Stimulated activated CD8-positive, alpha-beta memory T cell treated with anti-CD3 and anti-CD28 coated beads, Interleukin-2, amount 100 ng/mL, for 1 hour (primary cell): ENCODE measurements around the gene GABRB2.
"Not testable (repeated sequence)": the region's sequence is repeated elsewhere in the genome, so short reads cannot be mapped to it uniquely, and the experiment has no call there.

Experiments
- DNase-seq, 2 donors: peaks; one replicate each; pipeline ENCODE4 v3.0.0-alpha.2; 2020; ENCODE audit warnings: low read depth in 2 of 2

GABRB2 gene

DNA sequence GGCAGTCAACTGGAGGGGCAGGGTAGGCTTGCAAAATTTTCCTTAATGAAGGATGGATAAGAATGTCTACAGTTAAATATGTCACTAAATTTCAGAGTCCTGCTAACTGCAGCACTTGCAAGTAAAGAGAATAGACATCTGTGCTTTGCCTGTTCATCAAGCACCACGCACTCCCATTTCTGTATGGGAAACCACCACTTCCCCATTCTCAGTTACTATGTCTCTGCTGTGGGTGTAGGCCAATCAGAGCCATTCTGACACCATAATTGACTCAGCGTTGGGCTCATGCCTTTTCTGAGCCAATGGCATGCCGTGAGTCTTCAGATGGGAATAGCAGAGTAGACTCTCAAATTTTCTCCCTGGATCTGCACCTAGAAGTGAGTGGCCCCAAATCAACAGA lies 247.5 kb downstream of the GABRB2 start:
- DNase-seq: no peak

DNA sequence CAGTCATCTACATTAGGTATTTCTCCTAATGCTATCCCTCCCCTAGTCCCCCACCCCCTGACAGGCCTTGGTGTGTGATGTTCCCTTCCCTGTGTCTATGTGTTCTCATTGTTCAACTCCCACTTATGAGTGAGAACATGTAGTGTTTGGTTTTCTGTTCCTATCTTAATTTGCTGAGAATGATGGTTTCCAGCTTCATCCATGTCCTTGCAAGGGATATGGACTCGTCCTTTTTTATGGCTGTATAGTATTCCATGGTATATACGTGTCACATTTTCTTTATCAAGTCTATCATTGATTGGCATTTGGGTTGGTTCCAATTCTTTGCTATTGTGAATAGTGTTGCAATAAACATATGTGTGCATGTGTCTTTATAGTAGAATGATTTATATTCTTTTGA lies 249.1 kb downstream of the GABRB2 start:
- DNase-seq: not testable (repeated sequence)

DNA sequence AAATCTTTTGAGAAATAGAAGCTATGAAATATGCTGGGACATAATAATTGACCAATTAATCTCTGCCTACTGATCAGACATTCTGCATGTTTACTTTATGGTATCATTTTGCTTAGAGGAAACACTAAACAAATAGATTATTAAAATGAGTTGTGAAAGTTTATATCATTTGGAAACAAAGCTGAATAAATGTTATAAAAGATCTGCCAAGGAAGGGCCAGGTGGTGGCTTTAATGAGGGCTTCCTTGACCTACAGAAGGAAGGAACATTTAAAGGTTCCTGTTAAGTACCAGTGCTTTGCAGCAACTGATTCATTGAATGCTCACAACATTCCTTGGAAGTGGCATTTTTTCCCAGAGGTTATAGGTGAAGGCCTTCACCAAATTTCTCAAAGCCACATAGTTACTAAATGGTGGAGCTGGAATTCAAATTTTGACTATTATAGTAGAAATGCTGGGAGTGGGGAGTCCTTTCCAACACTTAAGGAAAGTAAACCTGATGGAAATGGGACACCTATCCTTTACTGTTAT lies 250.7 kb downstream of the GABRB2 start:
- DNase-seq: no peak

DNA sequence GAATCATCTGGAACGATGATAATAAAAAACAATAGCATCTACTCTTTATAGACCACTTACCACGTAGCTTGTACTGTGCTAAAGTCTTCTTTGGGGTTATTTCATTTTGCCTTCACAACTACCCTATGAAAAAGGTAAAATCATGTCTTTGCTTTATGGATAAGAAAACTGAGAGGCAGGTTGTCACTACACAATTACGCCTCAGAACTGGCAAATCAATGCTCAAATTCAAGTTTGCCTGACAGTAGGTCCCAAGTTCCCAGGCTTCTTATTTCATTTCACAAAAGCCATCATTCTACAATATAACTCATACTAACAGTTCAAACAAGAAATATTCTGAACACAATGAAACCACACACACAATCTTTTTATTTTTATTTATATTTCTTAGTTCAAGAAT lies 258.5 kb downstream of the GABRB2 start:
- no peak for DNase-seq

DNA sequence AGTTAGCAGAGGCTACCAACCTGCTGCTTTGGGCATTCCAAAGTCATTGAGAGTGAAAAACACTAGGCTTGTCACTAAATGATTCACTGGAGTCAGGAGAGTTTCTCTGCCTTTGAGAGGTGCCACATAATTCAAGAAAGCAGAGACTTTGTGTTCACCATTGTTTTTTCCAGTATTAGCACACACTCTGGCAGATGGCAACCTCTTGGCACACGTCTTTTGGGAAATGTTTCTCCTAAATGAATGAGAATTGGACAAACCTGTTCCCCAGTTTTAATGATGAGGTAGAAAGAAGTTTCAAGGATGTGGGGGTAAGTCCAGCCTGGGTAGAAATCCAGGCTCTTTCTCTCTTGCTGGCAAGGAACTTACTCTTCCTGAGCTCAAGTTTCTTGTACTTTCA lies 259.1 kb downstream of the GABRB2 start:
- no peak for DNase-seq

DNA sequence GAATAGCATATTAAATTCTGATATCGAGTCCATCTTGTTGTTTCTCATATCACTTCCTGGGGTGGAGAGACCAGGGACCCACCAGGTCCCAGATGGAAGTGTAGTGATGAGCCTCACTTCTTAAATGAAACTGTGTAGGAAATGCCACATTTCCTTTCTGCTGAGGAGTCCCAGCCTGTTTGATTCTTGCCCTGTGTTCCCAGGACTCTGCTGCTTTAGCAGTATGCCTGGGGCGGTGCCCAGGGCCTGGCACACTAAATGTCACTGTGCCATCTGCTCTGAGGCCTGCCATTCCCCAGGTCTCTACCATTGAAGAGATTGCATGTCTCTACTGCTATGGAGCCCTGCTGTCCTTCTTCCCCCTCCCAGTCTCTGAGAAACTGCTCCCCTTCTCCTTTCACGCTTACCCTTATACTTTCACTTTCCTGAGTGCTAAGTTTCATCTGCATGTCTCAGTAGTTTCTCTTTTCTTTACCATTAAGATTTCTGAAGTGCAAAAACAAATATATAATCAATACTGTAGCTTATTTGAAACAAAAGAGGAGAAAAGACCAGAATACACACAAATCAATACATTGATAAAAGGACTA lies 260.4 kb downstream of the GABRB2 start:
- DNase-seq: no peak

DNA sequence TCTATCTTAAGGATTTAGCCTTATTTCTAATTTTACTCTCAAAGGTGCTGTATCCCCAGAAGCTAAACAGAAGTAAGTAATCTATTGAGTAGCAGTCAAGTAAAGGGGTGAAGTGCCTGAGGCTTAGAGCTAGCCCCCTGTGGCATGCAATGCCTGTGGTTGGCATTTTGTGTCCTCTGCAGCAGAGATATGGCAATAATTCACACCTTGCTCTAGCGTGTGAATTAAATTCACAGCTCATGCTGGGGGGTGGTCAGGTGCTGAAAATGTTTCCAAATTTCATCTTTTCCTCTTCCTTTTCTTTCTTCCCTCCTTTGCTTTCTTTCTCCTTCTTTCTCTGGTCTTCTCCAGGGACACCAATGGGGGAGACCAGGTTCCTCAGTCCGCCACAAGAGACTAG lies 262.1 kb downstream of the GABRB2 start:
- DNase-seq: no peak

DNA sequence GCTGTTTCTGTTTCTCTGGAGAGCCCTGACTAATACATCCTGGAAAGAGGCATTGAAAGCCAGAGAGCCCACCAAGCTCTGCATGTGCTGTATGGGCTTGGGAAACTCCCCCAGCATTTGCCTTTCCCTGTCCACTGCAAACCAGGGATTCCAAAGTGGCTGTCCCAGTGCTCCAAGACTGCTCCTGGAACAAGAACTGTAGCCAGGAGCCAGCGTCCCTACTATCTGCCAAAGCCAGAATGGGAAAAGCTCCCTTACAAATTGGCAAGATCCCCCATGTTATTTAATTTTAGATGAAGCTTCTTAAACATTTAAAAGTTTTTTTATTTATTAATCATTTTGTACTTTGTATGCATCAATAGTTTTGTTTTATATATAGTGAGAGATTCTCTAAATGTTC lies 263.2 kb downstream of the GABRB2 start:
- no peak for DNase-seq

DNA sequence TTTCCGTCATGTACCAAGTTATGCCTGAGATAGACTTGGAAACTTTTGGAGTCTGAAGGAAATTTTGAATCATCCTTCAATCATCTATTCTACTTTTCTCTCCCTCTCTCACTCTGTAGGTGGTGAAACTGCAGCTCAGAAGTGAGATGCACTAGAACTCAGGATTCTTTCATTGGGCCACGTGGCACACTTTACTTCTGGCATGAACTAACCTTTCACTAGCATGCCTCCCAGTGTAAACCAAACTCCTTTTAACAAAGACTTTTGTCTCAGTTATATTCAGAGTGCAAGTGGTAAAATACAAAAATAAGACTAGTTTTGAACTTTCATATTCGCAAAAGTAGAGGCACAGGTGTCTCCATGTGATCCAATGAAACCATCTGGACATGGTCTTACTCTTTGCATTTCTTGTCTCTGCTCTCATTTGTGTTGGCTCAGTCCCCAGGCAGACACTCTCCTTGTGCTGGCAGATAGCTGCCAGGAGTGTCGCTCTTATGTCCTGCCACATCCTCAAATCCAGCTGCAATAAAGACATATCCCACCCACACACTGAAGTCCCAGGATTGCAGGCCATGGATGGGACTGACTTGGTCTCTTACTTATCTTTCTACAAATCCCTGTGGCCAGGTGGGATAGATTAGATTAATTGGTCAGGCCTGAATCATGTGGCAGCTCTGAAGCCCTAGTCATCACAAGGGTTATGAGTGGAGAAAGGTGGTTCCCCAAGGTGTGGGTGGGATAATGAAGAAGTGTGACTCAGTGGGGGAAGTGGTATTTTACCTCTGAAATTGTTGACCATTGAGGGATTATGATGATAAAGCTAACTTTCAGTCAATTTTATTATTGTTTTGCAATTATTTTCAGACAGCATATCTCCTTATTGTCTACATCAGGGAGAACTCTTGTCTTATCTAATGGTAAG lies 267.5 kb downstream of the GABRB2 start:
- DNase-seq: no peak

DNA sequence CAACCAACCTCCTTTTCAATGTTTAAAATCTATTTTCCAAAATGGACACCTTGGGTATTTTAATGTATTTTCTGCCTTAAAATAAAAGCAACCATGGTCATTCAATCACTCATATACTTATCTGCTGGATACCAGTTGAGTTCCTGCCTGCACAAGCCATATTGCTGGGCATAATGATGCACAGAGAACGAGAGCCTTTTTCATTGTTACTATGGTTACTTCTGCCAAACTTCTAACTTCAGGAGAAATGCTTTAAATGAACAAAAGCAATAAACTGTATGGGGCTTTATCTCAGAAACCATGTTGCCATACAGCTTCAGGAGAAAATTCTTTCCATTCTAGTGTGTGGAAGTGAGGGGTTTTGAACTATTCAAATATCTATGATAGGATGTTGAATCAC lies 269.5 kb downstream of the GABRB2 start:
- DNase-seq: no peak

DNA sequence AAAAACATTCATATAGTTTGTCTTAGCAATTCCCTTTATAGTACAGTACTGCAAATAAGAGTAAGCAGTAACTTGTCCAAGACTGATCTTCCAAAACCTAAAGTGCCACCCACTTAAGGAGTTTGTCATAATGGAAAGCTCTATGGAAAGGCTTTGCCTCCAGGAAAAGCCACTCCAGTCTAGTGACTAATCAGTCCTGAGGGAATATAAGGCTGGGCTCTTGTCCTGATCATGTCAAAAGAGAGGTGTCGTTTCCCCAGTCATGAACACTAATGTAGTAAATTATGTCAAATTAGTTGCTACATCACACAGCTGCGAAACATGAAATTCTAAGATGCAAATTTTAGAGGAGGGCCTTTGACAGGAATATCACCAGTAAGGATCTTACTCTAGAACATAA lies 271.6 kb downstream of the GABRB2 start:
- no peak for DNase-seq

DNA sequence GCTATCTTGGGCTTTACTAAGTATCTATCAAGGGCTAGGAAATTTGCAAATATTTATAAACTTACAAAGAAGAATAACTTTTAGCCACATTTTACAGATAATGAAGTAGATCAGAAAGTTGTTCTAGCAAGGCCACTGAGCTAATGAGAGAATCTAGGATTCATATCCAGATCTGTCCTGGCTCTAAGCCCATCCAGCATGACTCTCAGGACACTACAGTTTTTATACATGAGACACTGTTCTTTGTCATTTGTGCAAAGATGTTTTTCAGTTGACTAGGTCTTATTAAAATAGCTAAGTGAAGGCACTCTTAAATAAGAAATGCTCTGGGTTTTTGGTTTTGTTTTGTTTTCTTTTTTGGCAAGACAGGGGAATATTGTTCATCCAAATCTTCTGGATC lies 273.1 kb downstream of the GABRB2 start:
- DNase-seq: no peak

DNA sequence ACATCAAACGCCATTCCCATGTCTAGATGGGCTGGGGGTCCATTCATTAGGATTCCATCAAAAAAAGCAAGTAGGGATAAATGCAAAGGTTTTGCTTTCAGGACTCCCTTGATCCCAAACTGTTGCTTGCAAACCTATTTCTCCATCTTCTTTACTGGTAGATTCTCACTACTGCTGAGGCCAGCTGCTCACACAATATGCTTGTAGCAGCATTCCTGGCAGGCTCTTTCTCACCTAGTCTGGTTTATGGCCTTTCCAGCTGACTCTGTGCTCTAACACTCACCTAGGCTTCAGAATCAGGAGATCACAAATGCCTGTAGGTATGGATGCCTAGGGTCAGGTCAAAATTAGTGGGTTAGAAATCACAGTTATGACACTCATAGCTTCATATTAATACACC lies 274.7 kb downstream of the GABRB2 start:
- DNase-seq: no peak

DNA sequence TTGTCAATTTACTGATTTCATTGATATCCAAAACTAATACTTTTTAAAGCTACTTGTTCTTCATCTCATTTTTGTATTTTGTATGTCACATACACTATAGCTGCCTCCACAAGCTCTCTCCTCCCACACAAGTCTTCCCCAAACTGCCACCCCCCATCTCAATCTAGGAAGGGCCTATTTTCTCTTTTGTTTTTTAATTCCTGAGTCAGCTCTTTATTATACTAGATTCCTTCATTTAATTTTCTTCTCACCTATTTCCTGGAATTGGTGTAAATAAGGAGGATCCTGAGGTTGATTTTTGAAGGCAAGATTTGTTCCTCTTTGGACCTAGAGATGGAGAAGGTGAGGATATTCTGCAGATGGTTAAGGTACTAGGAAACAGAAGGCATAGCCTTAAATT lies 277.4 kb downstream of the GABRB2 start:
- no peak for DNase-seq

DNA sequence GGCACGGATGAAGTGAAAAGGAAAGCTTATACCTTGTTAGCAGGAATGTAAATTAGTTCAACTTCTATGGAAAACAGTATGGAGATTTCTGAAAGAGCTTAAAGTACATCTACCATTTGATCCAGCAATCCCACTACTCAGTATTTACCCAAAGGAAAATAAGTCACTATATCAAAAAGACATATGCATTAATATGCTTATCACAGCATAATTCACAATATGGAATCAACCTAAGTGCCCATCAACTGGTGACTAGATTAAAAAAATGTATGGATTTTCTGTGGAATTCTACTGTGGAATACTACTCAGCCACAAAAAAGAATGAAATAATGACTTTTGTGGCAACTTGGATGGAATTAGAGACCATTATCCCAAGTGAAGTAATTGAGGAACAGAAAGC lies 279.6 kb downstream of the GABRB2 start:
- DNase-seq: no peak

DNA sequence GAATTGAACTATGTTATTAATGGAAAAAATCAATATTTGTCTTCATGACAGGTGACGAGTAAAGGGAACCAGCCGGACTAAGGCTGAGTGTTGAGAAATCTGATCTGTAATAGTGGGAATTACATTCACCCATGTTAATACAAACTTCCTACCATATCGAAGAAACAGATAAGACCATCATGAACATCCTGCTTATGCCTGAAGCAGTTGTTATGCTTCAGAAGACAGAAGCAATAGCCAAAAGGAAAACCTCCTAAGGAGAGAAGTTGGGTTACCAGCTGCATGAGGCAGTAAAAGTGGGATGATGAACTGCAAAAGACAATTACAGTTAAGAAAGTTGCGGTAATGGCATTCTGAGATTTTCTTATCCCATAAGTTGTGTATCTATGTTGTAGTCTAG lies 281.5 kb downstream of the GABRB2 start:
- DNase-seq: no peak

DNA sequence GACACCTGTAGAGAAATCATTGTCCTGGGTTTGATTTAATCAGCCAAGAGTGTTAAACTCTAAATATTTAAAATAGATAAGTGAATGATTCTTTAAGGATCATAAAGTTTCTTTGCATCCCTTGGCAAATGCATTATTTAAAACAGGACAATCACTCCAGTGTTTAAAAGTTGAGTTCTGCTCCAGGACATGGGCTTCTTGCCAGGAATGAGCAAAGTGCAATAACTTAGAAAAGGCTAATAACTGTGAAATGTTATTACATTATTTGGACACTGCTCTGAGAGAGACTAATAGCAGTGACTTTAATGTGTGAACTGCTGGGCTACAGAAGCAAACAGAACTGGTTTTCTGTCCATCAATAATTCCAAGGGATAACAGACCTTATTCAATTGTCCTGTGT lies 283.3 kb downstream of the GABRB2 start:
- DNase-seq: no peak

DNA sequence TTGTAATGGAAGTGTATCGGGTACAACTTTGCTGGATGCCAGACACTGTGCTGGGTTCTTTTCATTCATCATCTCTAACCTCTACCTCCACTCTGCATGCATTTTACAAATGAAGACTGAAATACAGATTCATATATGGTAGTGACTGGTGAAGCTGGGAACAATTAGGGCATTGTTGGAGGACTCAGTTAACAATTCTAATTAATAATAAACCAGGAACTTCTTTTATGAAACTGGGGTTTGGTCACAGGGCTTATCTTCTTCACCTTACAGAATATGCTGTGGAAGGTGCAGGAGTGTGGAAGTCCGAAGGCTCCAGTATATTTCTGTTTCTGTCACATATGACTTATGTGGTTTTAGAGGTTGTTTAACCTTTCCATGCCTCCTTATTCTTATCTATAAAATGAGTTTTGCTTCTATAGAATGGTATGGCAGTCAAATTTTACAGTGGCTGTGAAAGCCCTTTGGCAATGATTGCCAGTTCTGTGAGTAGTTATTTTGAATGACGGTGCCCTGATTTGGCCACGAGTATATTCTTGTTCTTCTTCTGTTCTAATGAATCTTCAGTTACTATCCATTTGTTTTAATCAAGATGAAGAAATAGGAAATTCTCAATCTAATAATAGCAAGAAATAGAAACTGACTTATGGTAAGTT lies 284.7 kb downstream of the GABRB2 start:
- DNase-seq: no peak

DNA sequence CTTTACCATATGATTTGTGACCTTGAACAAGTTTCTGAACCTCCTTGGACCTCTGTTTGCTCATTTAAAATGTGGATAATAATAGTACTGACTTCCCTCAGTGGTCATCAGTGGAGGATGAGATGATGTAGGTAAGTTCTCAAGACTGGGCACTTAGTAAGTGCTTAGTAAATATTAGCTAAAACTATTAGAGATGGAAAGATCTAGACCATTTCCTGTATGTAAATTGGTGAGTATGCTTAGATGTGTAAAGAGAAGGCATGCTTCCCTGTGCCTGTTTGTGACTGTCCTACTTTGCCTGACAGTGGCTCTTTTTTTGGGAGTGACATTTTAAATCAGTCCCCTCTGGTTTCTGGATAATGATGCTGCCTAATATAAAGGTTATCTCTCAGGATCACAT lies 288.1 kb downstream of the GABRB2 start:
- no peak for DNase-seq

DNA sequence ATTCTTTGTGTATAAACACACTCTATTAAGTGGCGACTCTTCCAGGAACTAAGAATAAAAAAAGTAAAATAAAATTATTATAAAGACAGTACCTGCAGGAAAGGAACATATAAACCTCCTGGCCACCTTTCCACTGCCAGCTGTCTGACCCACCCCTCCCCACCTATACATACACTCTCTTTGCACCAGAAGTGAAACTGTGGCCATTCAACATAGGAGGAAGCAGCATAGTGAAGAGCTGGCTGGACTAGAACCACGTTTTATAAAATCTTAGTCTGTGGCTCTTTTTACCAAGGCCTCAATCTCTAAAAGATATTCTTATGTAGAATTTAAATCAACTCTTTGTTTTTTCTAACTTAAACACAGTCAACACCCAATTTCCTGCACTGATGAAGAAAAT lies 289.6 kb downstream of the GABRB2 start:
- DNase-seq: no peak

DNA sequence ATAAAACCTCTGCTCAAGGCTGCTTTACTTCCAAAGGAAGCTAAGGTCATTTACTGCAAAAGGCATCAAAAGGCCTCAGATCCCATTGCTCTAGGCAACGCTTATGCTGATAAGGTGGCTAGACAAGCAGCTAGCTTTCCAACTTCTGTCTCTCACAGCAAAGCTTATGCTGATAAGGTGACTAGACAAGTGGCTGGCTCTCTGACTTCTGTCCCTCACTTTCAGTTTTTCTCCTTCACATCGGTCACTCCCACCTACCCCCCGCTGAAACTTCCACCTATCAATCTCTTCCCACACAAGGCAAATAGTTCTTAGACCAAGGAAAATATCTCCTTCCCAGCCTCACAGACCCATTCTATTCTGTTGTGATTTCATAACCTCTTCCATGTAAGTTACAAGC lies 293.6 kb downstream of the GABRB2 start:
- not testable (repeated sequence) for DNase-seq

DNA sequence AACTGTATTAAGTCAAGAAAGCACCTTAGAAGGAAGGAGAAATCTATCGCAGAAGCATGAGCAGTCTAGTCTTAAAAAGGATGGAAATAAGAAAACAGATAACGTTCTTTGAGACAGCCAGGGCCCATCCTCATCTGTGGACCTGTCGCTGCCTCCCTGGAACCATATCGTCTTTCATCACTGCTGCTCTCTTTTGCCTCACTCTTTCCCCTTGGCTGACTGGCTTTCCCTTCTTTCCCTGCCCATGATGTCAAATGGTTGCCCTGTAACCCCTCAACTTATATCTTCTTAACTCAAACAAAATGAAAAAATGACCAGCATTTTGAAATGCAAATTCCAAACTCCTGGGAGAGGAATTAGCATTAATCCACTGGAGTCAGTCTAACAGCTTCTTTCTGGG lies 299.8 kb downstream of the GABRB2 start:
- DNase-seq: no peak

DNA sequence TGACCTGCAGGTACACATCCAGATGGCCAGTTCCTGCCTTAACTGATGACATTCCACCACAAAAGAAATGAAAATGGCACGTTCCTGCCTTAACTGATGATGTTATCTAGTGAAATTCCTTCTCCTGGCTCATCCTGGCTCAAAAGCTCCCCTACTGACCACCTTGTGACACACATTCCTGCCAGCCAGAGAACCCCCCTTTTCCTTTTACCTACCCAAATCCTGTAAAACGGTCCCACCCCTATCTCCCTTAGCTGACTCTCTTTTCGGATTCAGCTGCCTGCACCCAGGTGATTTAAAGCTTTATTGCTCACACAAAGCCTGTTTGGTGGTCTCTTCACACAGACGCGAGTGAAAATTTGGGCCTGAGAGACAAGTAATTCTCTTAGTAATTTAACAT lies 300.7 kb downstream of the GABRB2 start:
- not testable (repeated sequence) for DNase-seq
